ENCODE data around the gene NDRG2. TPM values are rescaled to one million over a fixed set of nuclear protein-coding genes. Genes with fewer than 3 reads are reported as not detected.

The NDRG2 gene
- total and polyA plus RNA-seq, 4 donors = 46.1 to 112 (median 58.6) TPM

DNA sequence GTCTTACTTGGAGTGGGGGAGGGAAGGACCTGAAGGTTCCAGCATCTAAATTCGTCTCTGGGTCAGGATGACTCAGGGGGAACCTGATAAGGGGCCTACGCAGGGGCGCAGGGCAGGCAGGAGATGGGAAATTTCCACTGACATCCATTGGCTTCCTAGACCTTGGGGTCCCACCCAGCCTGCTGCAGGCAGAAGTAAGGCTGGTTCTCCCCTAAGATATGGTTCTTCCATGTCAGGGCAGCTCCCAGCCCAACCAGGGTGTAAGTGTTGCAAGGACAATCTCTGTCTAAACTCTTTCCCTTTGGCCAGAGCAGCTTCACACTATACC, 2.1 kb upstream of the NDRG2 start:
- peak overlapping the region; percentile 40 to 86 for H3K27ac ChIP-seq (ENCODE audit: low read depth in 1 of 2, low read length in 1 of 2)
- no peaks in the 10 kb centered on the region for H3K27me3 ChIP-seq (ENCODE audit: control insufficient read depth in 3 of 3, insufficient read depth in 3 of 3, low read length in 2 of 3)
- DNase-seq = no peak
- H3K4me1 ChIP-seq (ENCODE audit: control insufficient read depth in 5 of 5, insufficient read depth in 5 of 5, low read length in 5 of 5) = peaks cover 7 to 24% (median 11%) of the 10 kb centered on the region in 5 donors
- no peak overlapping the region for H3K9ac ChIP-seq (ENCODE audit: insufficient read depth in 1 of 2, low read length in 2 of 2)
- no peak for ATAC-seq (ENCODE audit: insufficient read depth, low FRiP score)
- TF ChIP-seq, protein P1, sequence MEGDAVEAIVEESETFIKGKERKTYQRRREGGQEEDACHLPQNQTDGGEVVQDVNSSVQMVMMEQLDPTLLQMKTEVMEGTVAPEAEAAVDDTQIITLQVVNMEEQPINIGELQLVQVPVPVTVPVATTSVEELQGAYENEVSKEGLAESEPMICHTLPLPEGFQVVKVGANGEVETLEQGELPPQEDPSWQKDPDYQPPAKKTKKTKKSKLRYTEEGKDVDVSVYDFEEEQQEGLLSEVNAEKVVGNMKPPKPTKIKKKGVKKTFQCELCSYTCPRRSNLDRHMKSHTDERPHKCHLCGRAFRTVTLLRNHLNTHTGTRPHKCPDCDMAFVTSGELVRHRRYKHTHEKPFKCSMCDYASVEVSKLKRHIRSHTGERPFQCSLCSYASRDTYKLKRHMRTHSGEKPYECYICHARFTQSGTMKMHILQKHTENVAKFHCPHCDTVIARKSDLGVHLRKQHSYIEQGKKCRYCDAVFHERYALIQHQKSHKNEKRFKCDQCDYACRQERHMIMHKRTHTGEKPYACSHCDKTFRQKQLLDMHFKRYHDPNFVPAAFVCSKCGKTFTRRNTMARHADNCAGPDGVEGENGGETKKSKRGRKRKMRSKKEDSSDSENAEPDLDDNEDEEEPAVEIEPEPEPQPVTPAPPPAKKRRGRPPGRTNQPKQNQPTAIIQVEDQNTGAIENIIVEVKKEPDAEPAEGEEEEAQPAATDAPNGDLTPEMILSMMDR (IDR thresholded peaks at IDR 0.05; ENCODE audit: control extremely low read depth, extremely low read depth) = no peak
- H3K4me3 ChIP-seq = no peak overlapping the region
- H3K9me3 ChIP-seq (ENCODE audit: control insufficient read depth in 4 of 4, insufficient read depth in 3 of 4, low read length in 3 of 4) = no peaks in the 10 kb centered on the region
- WGBS, 2 donors = 58 to 64% methylated on average over 3 of the region's 3 CpGs
- H3K36me3 ChIP-seq (ENCODE audit: control insufficient read depth in 4 of 4, insufficient read depth in 4 of 4, low read length in 4 of 4) = peaks cover 0 to 3% (median 0%) of the 10 kb centered on the region in 4 donors

DNA sequence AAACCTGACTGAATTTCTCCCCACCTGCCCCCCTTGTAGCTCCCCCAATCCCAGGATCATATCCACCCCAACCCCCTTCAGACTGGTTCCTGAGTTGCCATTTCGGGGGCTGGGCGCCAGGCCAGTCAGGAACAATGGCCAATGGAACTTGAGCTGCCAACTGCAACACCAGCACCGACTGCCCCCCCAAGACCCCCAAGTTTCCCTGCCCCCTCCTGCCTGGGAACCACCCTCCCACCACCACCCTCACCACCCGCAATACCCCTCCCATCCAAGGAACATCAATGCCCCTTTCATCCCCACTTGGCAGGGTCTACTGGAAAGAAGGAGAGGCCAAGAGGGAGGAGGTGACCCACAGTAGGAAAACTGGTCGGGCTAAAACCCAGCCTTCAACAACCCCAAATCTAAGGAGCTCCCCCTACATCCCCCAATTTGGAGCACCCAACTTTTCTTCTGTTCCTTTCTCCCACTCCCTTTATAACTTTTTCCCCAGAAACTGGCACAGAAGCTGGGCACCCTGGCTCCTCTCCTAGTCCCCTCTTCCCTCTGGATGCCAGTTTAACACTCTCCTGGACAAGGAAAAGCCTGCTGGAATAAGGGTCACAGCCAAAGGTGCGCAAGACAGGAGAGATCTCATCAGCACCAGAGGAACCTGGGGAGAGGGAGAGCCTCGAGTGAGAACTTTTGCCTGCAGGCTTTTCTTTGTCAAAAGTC, 1.6 kb upstream of the NDRG2 start:
- WGBS, 2 donors = 71 to 79% methylated on average over 7 of the region's 7 CpGs
- Histone ChIP-seq H3K36me3 (ENCODE audit: control insufficient read depth in 4 of 4, insufficient read depth in 4 of 4, low read length in 4 of 4) (peaks cover 0 to 4% (median under 1%) of the 10 kb centered on the region in 4 donors), H3K27me3 (ENCODE audit: control insufficient read depth in 3 of 3, insufficient read depth in 3 of 3, low read length in 2 of 3) (no peaks in the 10 kb centered on the region), H3K4me3 (no peak overlapping the region), H3K4me1 (ENCODE audit: control insufficient read depth in 5 of 5, insufficient read depth in 5 of 5, low read length in 5 of 5) (peaks cover 7 to 24% (median 11%) of the 10 kb centered on the region in 5 donors), H3K27ac (ENCODE audit: low read depth in 1 of 2, low read length in 1 of 2) (peak overlapping the region in 1 of 2 donors; percentile 86), H3K9ac (ENCODE audit: insufficient read depth in 1 of 2, low read length in 2 of 2) (no peak overlapping the region), H3K9me3 (ENCODE audit: control insufficient read depth in 4 of 4, insufficient read depth in 3 of 4, low read length in 3 of 4) (no peaks in the 10 kb centered on the region)
- TF ChIP-seq, protein P1 (IDR thresholded peaks at IDR 0.05; ENCODE audit: control extremely low read depth, extremely low read depth) = no peak
- no peak for ATAC-seq (ENCODE audit: insufficient read depth, low FRiP score)
- peak in 1 of 3 donors; percentile 19 for DNase-seq

DNA sequence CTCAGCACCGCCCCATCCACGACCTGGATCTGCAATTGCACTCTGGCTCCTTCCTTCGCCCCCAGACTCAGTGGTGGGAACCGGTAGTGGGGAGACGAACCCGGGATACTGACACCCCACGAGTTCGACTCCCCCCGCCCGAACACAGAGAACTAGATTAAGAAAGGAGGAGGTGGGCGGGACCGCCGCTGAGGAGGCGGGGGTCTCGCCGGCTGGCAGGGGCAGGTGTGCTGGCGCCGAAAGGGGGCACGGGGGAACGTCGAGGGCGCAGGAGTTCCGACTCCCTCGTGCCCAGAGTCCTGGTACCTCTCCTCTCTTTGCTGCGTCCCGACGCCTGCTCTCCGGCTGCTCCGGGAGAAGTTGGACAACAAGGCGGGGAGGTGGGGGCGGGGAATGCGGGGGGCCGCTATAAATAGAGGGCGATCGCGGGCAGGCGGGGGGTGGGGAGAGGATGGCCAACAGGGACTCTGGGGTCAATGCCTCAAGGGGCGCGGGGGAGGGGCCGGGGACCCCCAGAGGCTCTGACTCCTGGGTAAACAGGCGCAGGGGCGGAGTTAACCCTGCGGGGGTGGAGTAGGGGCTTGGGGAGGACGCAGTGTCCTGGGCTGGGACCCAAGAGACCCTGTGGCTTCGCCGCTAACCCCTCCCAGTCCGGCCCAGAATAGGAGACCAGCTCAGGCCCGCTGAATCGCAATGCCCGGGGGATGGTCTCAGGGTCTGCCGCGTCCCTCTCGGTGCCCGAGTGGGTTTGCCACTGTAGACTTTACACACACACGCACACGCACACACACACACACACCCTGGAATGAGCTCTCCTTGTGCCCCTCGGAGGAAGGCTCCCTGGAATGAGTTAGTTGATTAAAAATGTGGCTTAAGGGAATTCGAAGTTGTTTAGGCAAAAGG, 761 bp upstream of the NDRG2 start:
- peak overlapping the region; percentile 54 for H3K4me3 ChIP-seq
- H3K4me1 ChIP-seq (ENCODE audit: control insufficient read depth in 5 of 5, insufficient read depth in 5 of 5, low read length in 5 of 5) = peaks cover 7 to 24% (median 11%) of the 10 kb centered on the region in 5 donors
- H3K9me3 ChIP-seq (ENCODE audit: control insufficient read depth in 4 of 4, insufficient read depth in 3 of 4, low read length in 3 of 4) = no peaks in the 10 kb centered on the region
- DNase-seq (peak; percentile 64 to 80 (median 72)), ATAC-seq (ENCODE audit: insufficient read depth, low FRiP score) (no peak)
- no peaks in the 10 kb centered on the region for H3K27me3 ChIP-seq (ENCODE audit: control insufficient read depth in 3 of 3, insufficient read depth in 3 of 3, low read length in 2 of 3)
- TF ChIP-seq, protein P1 (IDR thresholded peaks at IDR 0.05; ENCODE audit: control extremely low read depth, extremely low read depth) = no peak
- H3K27ac ChIP-seq (ENCODE audit: low read depth in 1 of 2, low read length in 1 of 2) = peak overlapping the region; percentile 82 to 90
- peak overlapping the region in 1 of 2 donors; percentile 46 for H3K9ac ChIP-seq (ENCODE audit: insufficient read depth in 1 of 2, low read length in 2 of 2)
- H3K36me3 ChIP-seq (ENCODE audit: control insufficient read depth in 4 of 4, insufficient read depth in 4 of 4, low read length in 4 of 4) = peaks cover 0 to 12% (median 6%) of the 10 kb centered on the region in 4 donors
- WGBS, 2 donors = 8% methylated on average over 57 to 58 of the region's 58 CpGs
